ENCODE results near the gene CDK1. TPM values are rescaled to one million over a fixed set of nuclear protein-coding genes. Genes with fewer than 3 reads are reported as not detected.

Gene CDK1
- polyA plus RNA-seq, 1 donor (not counting 4 experiments of a cell fraction or from before 2014, with no cell fraction given), result 43.8 TPM

DNA sequence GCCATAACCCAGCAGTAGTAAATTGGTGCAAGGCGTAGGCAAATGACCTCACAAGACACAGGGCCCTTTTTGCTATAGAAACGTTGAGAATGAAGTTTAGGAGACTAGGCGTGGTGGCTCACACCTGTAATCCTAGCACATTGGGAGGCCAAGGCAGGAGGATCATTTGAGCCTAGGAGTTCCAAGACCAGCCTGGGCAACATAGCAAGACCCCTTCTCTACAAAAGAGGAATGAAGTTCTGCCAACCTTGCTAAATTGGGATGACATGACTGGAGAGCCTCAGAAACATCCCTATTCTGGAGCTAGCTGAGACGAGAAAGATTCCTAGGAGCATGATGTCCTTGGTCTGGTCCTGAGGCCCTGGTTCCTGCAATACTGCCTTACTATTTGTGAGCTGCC lies 20.6 kb downstream of the CDK1 start:
- Histone ChIP-seq H3K9ac (ENCODE audit: control insufficient read depth, extremely low read depth, insufficient read depth, low read length) (no peak overlapping the region), H3K27me3 (ENCODE audit: control insufficient read depth, extremely low read depth, insufficient read depth, low read length) (no peaks in the 10 kb centered on the region), H4K20me1 (ENCODE audit: control insufficient read depth, extremely low read depth, insufficient read depth, low read length) (no peaks in the 10 kb centered on the region), H3K79me2 (ENCODE audit: control insufficient read depth, insufficient read depth, low read length) (no peaks in the 10 kb centered on the region), H3K9me1 (ENCODE audit: control insufficient read depth, extremely low read depth, insufficient read depth, low read length) (no peaks in the 10 kb centered on the region), H2AFZ (ENCODE audit: control insufficient read depth, low read length) (no peak overlapping the region), H3K4me3 (ENCODE audit: control insufficient read depth in 2 of 3, extremely low read depth in 1 of 3, insufficient read depth in 2 of 3, low read depth in 1 of 3, low read length in 3 of 3) (no peak overlapping the region), H3K9me3 (ENCODE audit: control insufficient read depth, low read depth, low read length) (no peaks in the 10 kb centered on the region), H3K36me3 (ENCODE audit: control insufficient read depth in 2 of 2, extremely low read depth in 1 of 2, insufficient read depth in 2 of 2, low read length in 2 of 2) (peaks cover 0 to 8% of the 10 kb centered on the region in 2 experiments), H3K4me2 (ENCODE audit: control insufficient read depth, extremely low read depth, insufficient read depth, low read depth, low read length) (no peak overlapping the region), H3K27ac (ENCODE audit: control insufficient read depth, insufficient read depth, low read length) (no peak overlapping the region), H3K4me1 (ENCODE audit: control insufficient read depth, extremely low read depth, insufficient read depth, low read length) (no peaks in the 10 kb centered on the region)
- dilution Hi-C loops (cut with MboI; ENCODE audit: extremely low pct_ligation_motif_present, low sequenced_read_pairs), result no loop called here
- FAIRE-seq (no peak), DNase-seq (ENCODE audit: low read depth, low spot score) (no peak)
- TF ChIP-seq, protein P1, sequence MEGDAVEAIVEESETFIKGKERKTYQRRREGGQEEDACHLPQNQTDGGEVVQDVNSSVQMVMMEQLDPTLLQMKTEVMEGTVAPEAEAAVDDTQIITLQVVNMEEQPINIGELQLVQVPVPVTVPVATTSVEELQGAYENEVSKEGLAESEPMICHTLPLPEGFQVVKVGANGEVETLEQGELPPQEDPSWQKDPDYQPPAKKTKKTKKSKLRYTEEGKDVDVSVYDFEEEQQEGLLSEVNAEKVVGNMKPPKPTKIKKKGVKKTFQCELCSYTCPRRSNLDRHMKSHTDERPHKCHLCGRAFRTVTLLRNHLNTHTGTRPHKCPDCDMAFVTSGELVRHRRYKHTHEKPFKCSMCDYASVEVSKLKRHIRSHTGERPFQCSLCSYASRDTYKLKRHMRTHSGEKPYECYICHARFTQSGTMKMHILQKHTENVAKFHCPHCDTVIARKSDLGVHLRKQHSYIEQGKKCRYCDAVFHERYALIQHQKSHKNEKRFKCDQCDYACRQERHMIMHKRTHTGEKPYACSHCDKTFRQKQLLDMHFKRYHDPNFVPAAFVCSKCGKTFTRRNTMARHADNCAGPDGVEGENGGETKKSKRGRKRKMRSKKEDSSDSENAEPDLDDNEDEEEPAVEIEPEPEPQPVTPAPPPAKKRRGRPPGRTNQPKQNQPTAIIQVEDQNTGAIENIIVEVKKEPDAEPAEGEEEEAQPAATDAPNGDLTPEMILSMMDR (optimal IDR thresholded peaks at IDR 0.05 in 1 of 3, IDR thresholded peaks at IDR 0.05 in 1 of 3, conservative IDR thresholded peaks at IDR 0.05 in 1 of 3; ENCODE audit: extremely low read depth in 1 of 3, insufficient read depth in 2 of 3, low read length in 3 of 3), result no peak
- no peak for TF ChIP-seq EZH2 (IDR thresholded peaks at IDR 0.05; ENCODE audit: low read length)

DNA sequence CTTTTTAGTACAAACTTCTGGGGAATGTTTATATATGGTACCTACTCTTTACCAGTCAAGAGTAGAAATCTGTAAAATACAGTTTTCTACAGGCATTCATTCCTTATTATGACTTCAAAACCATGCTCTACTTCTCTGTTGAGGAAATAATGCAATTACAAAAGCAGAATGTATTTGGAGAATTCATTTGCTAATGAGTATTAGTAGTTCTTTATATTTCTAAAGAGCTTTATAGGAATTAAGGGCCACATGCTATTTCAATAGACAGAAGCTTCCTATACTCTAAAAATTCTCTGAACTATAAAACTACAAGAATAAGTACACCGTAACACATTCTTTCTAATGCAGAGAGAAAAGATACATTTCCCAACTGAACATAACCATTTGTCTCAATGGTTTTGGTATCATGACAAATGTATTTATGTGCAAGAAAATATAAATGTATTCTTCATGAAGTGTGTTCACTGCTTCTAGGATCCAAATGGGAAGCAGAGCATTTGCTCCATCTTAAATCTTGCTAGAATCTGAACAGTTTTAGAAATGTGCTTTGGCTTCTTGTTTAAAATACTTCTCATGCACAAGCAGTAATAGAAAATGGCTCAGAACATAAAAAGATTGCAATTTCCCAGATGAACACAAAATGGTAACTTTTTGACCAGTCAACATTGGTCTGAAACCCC lies 21.8 kb downstream of the CDK1 start:
- DNase-seq (ENCODE audit: low read depth, low spot score) (no peak), FAIRE-seq (no peak)
- no peak overlapping the region for H3K4me3 ChIP-seq (ENCODE audit: control insufficient read depth in 2 of 3, extremely low read depth in 1 of 3, insufficient read depth in 2 of 3, low read depth in 1 of 3, low read length in 3 of 3)
- no peaks in the 10 kb centered on the region for H3K27me3 ChIP-seq (ENCODE audit: control insufficient read depth, extremely low read depth, insufficient read depth, low read length)
- H3K27ac ChIP-seq (ENCODE audit: control insufficient read depth, insufficient read depth, low read length), result no peak overlapping the region
- H3K9me3 ChIP-seq (ENCODE audit: control insufficient read depth, low read depth, low read length), result no peaks in the 10 kb centered on the region
- H4K20me1 ChIP-seq (ENCODE audit: control insufficient read depth, extremely low read depth, insufficient read depth, low read length), result no peaks in the 10 kb centered on the region
- TF ChIP-seq, protein P1 (optimal IDR thresholded peaks at IDR 0.05 in 1 of 3, IDR thresholded peaks at IDR 0.05 in 1 of 3, conservative IDR thresholded peaks at IDR 0.05 in 1 of 3; ENCODE audit: extremely low read depth in 1 of 3, insufficient read depth in 2 of 3, low read length in 3 of 3), result no peak
- TF ChIP-seq EZH2 (IDR thresholded peaks at IDR 0.05; ENCODE audit: low read length), result no peak
- H3K4me1 ChIP-seq (ENCODE audit: control insufficient read depth, extremely low read depth, insufficient read depth, low read length), result no peaks in the 10 kb centered on the region
- H3K9ac ChIP-seq (ENCODE audit: control insufficient read depth, extremely low read depth, insufficient read depth, low read length), result no peak overlapping the region
- H3K36me3 ChIP-seq (ENCODE audit: control insufficient read depth in 2 of 2, extremely low read depth in 1 of 2, insufficient read depth in 2 of 2, low read length in 2 of 2), result peaks cover 0 to 4% of the 10 kb centered on the region in 2 experiments
- no peak overlapping the region for H3K4me2 ChIP-seq (ENCODE audit: control insufficient read depth, extremely low read depth, insufficient read depth, low read depth, low read length)
- no peak overlapping the region for H2AFZ ChIP-seq (ENCODE audit: control insufficient read depth, low read length)
- dilution Hi-C loops (cut with MboI; ENCODE audit: extremely low pct_ligation_motif_present, low sequenced_read_pairs), result no loop called here
- no peaks in the 10 kb centered on the region for H3K79me2 ChIP-seq (ENCODE audit: control insufficient read depth, insufficient read depth, low read length)
- H3K9me1 ChIP-seq (ENCODE audit: control insufficient read depth, extremely low read depth, insufficient read depth, low read length), result no peaks in the 10 kb centered on the region
